B cell (primary cell): ENCODE measurements around the gene FAM90A26.

ENCODE experiments used
- EZH2 ChIP-seq: IDR thresholded peaks from 2 replicates; pipeline ENCODE4 v1.6.1; 2012; ENCODE audit warnings: borderline replicate concordance, low read depth, mild to moderate bottlenecking, moderate library complexity, low read length; ENCODE audit not compliant: insufficient read depth, poor library complexity, severe bottlenecking
- TF ChIP-seq, protein P1 (sequence below): fragments of 200-600 bp; IDR thresholded peaks from one replicate; pipeline ENCODE4 v1.8.0; 2022; ENCODE audit warnings: antibody characterized with exemption, mild to moderate bottlenecking

DNA sequence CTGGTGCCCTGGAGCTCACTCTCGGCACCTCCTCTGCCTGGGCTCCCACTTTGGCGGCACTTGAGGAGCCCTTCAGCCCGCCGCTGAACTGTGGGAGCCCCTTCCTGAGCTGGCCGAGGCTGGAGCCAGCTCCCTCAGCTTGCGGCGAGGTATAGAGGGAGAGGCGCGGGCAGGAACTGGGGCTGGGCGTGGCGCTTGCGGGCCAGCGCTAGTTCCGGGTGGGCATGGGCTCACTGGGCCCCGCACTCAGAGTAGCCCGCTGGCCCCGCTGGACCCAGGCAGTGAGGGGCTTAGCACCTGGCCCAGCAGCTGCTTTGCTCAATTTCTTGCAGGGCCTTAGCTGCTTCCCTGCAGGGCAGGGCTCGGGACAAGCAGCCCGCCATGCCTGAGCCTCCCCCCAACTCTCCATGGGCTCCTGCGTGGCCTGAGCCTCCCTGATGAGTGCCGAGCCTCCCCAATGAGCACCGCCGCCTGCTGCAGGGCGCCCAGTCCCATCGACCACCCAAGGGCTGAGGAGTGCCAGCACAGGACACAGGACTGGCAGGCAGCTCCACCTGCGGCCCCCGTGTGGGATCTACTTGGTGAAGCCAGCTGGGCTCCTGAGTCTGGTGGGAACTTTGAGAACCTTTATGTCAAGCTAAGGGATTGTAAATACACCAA lies 26.7 kb upstream of the FAM90A26 start:
- TF ChIP-seq, protein P1, sequence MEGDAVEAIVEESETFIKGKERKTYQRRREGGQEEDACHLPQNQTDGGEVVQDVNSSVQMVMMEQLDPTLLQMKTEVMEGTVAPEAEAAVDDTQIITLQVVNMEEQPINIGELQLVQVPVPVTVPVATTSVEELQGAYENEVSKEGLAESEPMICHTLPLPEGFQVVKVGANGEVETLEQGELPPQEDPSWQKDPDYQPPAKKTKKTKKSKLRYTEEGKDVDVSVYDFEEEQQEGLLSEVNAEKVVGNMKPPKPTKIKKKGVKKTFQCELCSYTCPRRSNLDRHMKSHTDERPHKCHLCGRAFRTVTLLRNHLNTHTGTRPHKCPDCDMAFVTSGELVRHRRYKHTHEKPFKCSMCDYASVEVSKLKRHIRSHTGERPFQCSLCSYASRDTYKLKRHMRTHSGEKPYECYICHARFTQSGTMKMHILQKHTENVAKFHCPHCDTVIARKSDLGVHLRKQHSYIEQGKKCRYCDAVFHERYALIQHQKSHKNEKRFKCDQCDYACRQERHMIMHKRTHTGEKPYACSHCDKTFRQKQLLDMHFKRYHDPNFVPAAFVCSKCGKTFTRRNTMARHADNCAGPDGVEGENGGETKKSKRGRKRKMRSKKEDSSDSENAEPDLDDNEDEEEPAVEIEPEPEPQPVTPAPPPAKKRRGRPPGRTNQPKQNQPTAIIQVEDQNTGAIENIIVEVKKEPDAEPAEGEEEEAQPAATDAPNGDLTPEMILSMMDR, result no peak
- no peak for TF ChIP-seq EZH2
